NT2/D1 (cell line): ENCODE measurements around the gene RHOU.

Experiments
- DNase-seq: peaks from one replicate; pipeline ENCODE4 v3.0.0-alpha.2; 2011; ENCODE audit warnings: low read depth, low spot score
- H3K27me3 ChIP-seq: 2 replicates; pipeline ENCODE4 v1.6.0; 2011; ENCODE audit warnings: mild to moderate bottlenecking; ENCODE audit not compliant: insufficient read length, insufficient read depth
- H3K36me3 ChIP-seq: 2 replicates; pipeline ENCODE4 v1.6.1; 2011; ENCODE audit warnings: mild to moderate bottlenecking, low read length, mixed read lengths; ENCODE audit not compliant: insufficient read depth, insufficient read length
- H3K4me1 ChIP-seq: 2 replicates; pipeline ENCODE4 v1.5.1; 2011; ENCODE audit not compliant: insufficient read depth, insufficient read length
- H3K4me3 ChIP-seq: 2 replicates; pipeline ENCODE4 v1.5.1; 2011; ENCODE audit warnings: low read depth; ENCODE audit not compliant: insufficient read length
- H3K9ac ChIP-seq: 2 replicates; pipeline ENCODE4 v1.6.0; 2011; ENCODE audit warnings: low read depth; ENCODE audit not compliant: insufficient read length
- H3K9me3 ChIP-seq: 2 replicates; pipeline ENCODE4 v1.5.1; 2011; ENCODE audit warnings: mild to moderate bottlenecking, low read length; ENCODE audit not compliant: insufficient read depth
- SUZ12 ChIP-seq: IDR thresholded peaks from 2 replicates; pipeline ENCODE4 v1.6.1; 2011; ENCODE audit not compliant: insufficient read length, insufficient read depth; ENCODE audit errors: extremely low read depth
- YY1 ChIP-seq: IDR thresholded peaks from 2 replicates; pipeline ENCODE4 v1.6.1; 2011; ENCODE audit not compliant: insufficient read length, insufficient read depth
- ZNF274 ChIP-seq: IDR thresholded peaks from 2 replicates; pipeline ENCODE4 v1.6.1; 2011; ENCODE audit warnings: mild to moderate bottlenecking, low read depth, low read length

RHOU gene

DNA sequence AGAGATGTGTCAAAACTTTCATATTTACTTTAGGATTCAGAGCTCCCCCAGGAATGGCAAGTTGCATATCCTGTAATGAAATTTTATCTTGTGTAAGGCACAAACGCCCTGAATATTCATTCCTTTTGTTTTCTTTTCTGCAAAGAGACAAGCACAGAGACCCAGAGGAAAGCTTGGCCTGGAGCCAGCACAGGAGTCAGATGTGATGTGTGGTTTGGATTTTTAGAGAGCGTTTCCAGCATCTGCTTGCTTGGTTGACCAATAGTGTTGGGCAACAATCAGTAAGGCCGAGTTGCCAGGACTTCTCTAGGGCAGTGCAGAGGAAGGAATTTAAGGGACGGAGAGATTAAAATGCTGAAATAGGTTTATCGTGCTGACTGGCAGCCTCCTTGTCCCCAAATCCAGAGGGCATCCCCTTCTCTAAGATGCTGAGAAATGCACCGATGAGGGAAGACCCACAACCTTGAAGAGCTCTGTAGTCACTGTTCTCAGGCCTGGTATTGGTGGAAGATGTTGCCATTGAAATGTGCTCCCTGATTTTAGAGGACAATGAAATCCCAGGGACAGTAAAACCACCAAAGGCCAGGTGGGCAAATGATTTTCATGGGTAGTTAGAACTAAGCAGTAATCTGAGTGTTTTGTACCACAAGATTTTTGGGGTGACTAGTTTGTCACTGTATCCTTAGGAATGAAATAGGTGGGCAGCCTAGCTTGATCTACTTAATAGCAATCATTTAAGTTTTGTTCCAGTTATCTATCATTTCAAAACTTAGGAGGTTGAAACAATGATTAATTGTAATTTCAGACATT, 37.9 kb upstream of the RHOU start:
- H3K4me3 ChIP-seq: no peak overlapping the region
- no peaks in the 10 kb centered on the region for H3K27me3 ChIP-seq
- peaks cover 2% of the 10 kb centered on the region for H3K4me1 ChIP-seq
- TF ChIP-seq SUZ12 (no peak), YY1 (no peak), ZNF274 (no peak)
- peaks cover 3% of the 10 kb centered on the region; the same call in 1 of the 2 replicates for H3K9me3 ChIP-seq
- H3K9ac ChIP-seq: no peak overlapping the region
- no peak for DNase-seq
- H3K36me3 ChIP-seq: no peaks in the 10 kb centered on the region

DNA sequence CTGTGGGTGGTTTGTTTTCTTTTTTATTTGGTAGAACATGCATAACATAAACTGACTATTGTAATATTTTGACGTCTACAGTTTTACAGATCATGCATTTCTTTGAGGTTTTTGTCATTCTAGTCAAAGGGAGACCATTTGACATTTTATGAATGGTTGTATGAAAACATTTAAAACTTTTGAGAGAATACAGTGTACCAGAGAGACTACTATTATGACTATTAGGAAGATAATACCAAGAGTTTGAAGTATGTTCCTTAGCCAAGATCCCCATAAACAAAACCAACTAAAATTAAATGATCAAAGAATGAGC, 37.3 kb upstream of the RHOU start:
- no peaks in the 10 kb centered on the region for H3K36me3 ChIP-seq
- H3K9me3 ChIP-seq: peaks cover 7% of the 10 kb centered on the region; the same call in 1 of the 2 replicates
- H3K4me3 ChIP-seq: no peak overlapping the region
- DNase-seq: no peak
- no peaks in the 10 kb centered on the region for H3K27me3 ChIP-seq
- peaks cover 2% of the 10 kb centered on the region for H3K4me1 ChIP-seq
- H3K9ac ChIP-seq: no peak overlapping the region
- TF ChIP-seq SUZ12 (no peak), ZNF274 (no peak), YY1 (no peak)

DNA sequence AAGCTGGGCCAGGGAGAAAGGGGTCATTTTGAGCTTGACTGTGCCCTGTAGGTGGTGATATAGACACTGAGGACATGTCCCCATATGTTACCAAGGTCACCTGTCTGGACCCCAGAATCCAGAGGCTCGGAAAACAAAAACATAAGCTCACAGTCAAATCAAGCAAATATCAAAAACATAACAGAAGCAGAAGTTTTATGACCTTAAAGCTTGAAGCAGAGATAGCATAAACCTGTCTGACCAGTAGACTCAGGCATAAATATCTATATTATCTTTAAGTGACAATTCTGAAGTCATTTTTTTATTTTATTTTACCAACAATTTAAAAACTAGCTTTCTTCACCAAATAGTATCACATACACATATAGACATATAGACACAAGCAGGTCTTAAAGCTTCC, 32.8 kb upstream of the RHOU start:
- Histone ChIP-seq H3K9me3 (peaks cover 7% of the 10 kb centered on the region; the same call in 1 of the 2 replicates), H3K4me3 (no peak overlapping the region), H3K36me3 (no peaks in the 10 kb centered on the region), H3K4me1 (no peaks in the 10 kb centered on the region), H3K9ac (no peak overlapping the region), H3K27me3 (no peaks in the 10 kb centered on the region)
- no peak for TF ChIP-seq SUZ12
- no peak for TF ChIP-seq ZNF274
- no peak for TF ChIP-seq YY1
- DNase-seq: no peak

DNA sequence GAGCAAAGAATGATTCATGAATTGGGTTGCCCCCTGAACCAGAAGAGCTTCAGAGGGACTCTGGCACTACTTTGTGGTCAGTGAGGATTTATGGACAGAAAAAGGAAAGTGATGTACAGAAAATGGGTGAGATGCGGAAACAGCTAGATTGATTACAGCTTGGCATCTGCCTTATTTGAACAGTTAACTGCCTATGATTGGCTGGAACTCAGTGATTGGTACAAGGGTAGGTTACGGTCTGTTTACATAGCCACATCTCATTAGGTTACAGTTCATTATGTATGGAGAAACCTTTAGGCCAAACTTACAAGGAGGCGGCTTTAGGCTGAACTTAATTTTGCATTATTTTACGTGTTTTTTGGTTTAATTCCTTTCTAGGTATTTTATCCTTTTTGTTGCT, 29.0 kb upstream of the RHOU start:
- no peak overlapping the region for H3K4me3 ChIP-seq
- H3K4me1 ChIP-seq: no peaks in the 10 kb centered on the region
- H3K9ac ChIP-seq: no peak overlapping the region
- no peak for DNase-seq
- H3K36me3 ChIP-seq: no peaks in the 10 kb centered on the region
- H3K9me3 ChIP-seq: peaks cover 7% of the 10 kb centered on the region; the same call in 1 of the 2 replicates
- H3K27me3 ChIP-seq: no peaks in the 10 kb centered on the region
- TF ChIP-seq SUZ12 (no peak), YY1 (no peak), ZNF274 (no peak)

DNA sequence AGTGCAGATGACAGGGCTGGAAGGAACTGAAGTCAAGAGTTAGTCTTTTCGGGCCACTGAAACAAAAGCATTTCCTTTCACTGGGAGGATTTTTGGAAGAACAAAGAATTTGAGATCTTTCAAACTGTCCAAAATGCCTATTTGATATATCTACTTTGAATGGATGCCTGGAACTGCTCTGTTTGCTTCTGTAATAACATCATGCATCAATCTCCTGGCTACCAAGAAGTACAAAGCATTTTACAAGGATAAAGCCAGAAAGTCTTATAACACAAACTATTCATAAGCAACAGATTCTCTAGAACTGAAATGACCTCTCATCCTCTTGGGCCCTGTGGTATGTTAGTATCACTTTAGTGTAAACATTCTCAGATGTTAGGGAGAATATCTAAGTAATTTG, 18.2 kb upstream of the RHOU start:
- Histone ChIP-seq H3K9me3 (no peaks in the 10 kb centered on the region), H3K27me3 (no peaks in the 10 kb centered on the region), H3K4me3 (no peak overlapping the region), H3K9ac (no peak overlapping the region), H3K36me3 (no peaks in the 10 kb centered on the region), H3K4me1 (no peaks in the 10 kb centered on the region)
- TF ChIP-seq YY1 (no peak), SUZ12 (no peak), ZNF274 (no peak)
- no peak for DNase-seq

DNA sequence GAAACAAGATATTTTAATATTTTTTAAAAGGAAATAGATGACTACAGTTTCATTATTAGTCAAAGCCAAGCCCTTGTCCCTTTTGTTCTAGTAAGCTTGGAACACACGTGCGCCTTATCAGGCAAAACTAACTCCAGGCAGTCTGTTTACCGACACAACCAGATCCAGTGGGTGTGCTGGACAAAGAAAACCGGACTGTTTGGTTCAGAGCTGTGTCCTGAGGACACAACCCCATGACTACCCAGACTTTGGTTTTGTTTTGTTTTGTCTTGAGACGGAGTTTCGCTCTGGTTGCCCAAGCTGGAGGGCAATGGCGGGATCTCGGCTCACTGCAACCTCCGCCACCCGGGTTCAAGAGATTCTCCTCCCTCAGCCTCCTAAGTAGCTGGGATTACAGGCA, 13.9 kb upstream of the RHOU start:
- Histone ChIP-seq H3K36me3 (no peaks in the 10 kb centered on the region), H3K9me3 (no peaks in the 10 kb centered on the region), H3K9ac (no peak overlapping the region), H3K4me3 (no peak overlapping the region), H3K4me1 (peaks cover 2% of the 10 kb centered on the region), H3K27me3 (no peaks in the 10 kb centered on the region)
- TF ChIP-seq ZNF274: no peak
- DNase-seq: no peak

DNA sequence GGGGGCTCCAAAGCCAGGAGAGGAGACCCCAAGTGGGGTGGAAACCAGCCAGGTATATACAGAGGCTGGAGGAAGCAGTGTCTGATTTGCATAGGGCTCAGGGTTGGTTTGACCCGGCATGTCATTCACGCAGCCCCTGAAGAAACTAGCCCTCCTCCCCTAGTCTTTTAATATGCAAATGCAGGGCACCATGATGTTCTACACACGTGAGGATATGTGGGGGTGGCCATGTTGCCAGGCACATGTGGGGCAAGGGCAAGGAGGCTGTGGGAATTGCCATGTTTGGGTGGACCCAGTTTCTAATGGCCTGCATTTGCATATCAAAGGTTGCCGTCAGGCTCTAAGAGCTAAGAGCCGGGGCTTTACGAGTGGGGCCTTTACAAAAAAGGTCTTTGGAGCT, 12.0 kb upstream of the RHOU start:
- no peak overlapping the region for H3K4me3 ChIP-seq
- peak; percentile 52 for DNase-seq
- no peaks in the 10 kb centered on the region for H3K36me3 ChIP-seq
- H3K27me3 ChIP-seq: no peaks in the 10 kb centered on the region
- no peak overlapping the region for H3K9ac ChIP-seq
- H3K9me3 ChIP-seq: no peaks in the 10 kb centered on the region
- TF ChIP-seq ZNF274: no peak
- no peak for TF ChIP-seq SUZ12
- TF ChIP-seq YY1: no peak
- H3K4me1 ChIP-seq: peaks cover 2% of the 10 kb centered on the region

DNA sequence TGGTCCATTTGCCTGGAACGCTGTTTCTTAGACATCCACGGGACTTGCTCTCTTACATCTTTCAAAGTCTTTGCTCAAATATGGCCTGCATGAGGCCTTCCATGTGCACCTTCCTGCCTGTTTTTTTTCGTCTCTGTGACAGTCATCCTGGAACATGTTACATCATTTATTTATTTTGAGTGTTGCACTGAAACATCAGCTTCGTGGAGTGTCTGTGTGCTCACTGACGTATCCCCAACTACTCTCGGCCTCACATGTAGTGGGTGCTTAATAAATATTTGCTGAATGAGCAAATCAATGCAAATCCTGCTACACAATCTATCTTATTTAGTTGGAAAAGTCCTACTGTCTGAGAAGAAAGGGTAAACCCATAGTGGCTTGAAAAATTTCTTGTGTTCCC, 11.4 kb upstream of the RHOU start:
- no peak overlapping the region for H3K9ac ChIP-seq
- TF ChIP-seq YY1 (no peak), SUZ12 (no peak), ZNF274 (no peak)
- DNase-seq: no peak
- H3K9me3 ChIP-seq: no peaks in the 10 kb centered on the region
- no peak overlapping the region for H3K4me3 ChIP-seq
- H3K27me3 ChIP-seq: no peaks in the 10 kb centered on the region
- H3K36me3 ChIP-seq: no peaks in the 10 kb centered on the region
- H3K4me1 ChIP-seq: peaks cover 2% of the 10 kb centered on the region
